Right lobe of liver (tissue), 4 donors: ENCODE measurements around the gene NOA1.

Source experiments
- CTCF ChIP-seq, 4 donors: fragments of 200-600 bp in 3 of 4; fragments of 450-650 bp in 1 of 4; IDR thresholded peaks; one replicate each; pipeline versions ENCODE4 v1.5.1 to v1.8.0; 2016 to 2022; ENCODE audit warnings: antibody characterized with exemption in 4 of 4, mild to moderate bottlenecking in 2 of 4
- POLR2A ChIP-seq: fragments of 450-650 bp; IDR thresholded peaks from one replicate; pipeline ENCODE4 v1.6.1; 2017; ENCODE audit warnings: antibody characterized with exemption, mild to moderate bottlenecking
- donor health status: DM: no; HTN: no; CAD: no.
- donor health status: DM: no; HTN: no; CAD: no.
- donor health status: DM: no; HTN: yes; CAD: no.

GRCh38 chr4:56990109-56990905, 12.9 kb upstream of the NOA1 start:
- TF ChIP-seq CTCF (IDR thresholded peaks at IDR 0.05) (no peak), POLR2A (no peak)
